Measurements from ENCODE around the gene DALRD3.

DALRD3 gene

GRCh38 chr3:48980295-48980694, 38.1 kb downstream of the DALRD3 start:
- DNase-seq (ENCODE audit: low spot score), result no peak

GRCh38 chr3:48979451-48979850, 38.9 kb downstream of the DALRD3 start:
- DNase-seq (ENCODE audit: low spot score), result no peak

GRCh38 chr3:48974076-48974864, 44.1 kb downstream of the DALRD3 start:
- no peak for DNase-seq (ENCODE audit: low spot score)

GRCh38 chr3:48970586-48970985, 47.8 kb downstream of the DALRD3 start:
- no peak for DNase-seq (ENCODE audit: low spot score)

GRCh38 chr3:48966876-48967361, 51.5 kb downstream of the DALRD3 start:
- no peak for DNase-seq (ENCODE audit: low spot score)

GRCh38 chr3:48966367-48966766, 52.0 kb downstream of the DALRD3 start:
- no peak for DNase-seq (ENCODE audit: low spot score)
